ENCODE results near the gene FOXP1. TPM values are rescaled to one million over a fixed set of nuclear protein-coding genes. Genes with fewer than 3 reads are reported as not detected.

Gene FOXP1
- total RNA-seq, 1 donor from 2014 or later, result 31.1 TPM

DNA sequence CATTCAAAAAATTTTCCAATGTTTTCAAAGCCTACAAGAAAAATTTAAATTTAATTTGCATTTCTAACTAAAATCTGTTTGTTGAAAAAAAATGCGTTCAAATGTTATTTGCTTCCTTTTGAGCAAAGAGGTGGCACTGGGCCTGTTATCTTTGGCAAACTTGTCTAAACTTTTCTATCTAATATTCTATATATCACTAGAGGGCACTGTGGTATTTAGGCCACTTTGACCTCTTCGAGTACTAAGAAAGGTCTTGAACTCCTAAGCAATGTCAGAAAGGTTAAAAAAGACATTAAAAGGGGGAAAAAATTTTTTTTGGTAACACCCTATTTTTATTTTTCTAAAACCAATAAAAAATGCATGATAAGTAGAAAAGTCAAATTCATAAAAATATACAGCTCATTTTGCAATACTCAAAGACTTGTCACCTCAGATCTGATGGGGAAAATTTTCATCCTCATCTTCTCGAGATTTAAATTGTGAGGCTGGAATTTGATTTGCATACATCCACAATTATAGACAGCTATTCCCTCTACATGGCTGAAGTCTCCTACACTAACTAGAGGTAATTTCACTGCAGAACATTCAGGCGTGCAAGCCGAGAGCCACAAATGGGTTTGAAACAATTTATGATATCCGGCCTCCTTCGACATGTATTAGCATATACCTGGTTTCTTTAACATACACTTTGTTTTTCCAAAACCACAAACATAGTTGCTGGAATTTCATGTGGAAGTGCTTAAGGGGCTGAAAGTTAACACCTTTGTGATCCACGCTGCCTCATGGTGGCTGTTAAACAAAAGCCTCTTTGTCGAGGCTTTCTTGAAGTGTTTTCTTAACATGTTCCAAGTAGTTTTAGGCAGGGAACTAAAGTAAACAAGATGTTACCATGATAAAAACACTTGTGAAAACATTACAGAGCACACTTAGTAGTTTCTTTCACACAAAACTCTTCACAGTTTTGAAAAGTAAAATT, 576.4 kb downstream of the FOXP1 start:
- Mint-ChIP-seq H3K27me3 (ENCODE audit: unreplicated experiment) (no peaks in the 10 kb centered on the region), H3K27ac (ENCODE audit: unreplicated experiment) (no peak overlapping the region), H3K9me3 (ENCODE audit: unreplicated experiment) (no peaks in the 10 kb centered on the region), H3K36me3 (ENCODE audit: unreplicated experiment) (no peaks in the 10 kb centered on the region), H3K4me3 (ENCODE audit: unreplicated experiment) (no peak overlapping the region), H3K4me1 (ENCODE audit: low read depth, unreplicated experiment) (no peaks in the 10 kb centered on the region)
- no peak for DNase-seq
- TF ChIP-seq, protein P1, sequence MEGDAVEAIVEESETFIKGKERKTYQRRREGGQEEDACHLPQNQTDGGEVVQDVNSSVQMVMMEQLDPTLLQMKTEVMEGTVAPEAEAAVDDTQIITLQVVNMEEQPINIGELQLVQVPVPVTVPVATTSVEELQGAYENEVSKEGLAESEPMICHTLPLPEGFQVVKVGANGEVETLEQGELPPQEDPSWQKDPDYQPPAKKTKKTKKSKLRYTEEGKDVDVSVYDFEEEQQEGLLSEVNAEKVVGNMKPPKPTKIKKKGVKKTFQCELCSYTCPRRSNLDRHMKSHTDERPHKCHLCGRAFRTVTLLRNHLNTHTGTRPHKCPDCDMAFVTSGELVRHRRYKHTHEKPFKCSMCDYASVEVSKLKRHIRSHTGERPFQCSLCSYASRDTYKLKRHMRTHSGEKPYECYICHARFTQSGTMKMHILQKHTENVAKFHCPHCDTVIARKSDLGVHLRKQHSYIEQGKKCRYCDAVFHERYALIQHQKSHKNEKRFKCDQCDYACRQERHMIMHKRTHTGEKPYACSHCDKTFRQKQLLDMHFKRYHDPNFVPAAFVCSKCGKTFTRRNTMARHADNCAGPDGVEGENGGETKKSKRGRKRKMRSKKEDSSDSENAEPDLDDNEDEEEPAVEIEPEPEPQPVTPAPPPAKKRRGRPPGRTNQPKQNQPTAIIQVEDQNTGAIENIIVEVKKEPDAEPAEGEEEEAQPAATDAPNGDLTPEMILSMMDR (IDR thresholded peaks at IDR 0.05; ENCODE audit: partially characterized antibody, unreplicated experiment), result peak; percentile 53

DNA sequence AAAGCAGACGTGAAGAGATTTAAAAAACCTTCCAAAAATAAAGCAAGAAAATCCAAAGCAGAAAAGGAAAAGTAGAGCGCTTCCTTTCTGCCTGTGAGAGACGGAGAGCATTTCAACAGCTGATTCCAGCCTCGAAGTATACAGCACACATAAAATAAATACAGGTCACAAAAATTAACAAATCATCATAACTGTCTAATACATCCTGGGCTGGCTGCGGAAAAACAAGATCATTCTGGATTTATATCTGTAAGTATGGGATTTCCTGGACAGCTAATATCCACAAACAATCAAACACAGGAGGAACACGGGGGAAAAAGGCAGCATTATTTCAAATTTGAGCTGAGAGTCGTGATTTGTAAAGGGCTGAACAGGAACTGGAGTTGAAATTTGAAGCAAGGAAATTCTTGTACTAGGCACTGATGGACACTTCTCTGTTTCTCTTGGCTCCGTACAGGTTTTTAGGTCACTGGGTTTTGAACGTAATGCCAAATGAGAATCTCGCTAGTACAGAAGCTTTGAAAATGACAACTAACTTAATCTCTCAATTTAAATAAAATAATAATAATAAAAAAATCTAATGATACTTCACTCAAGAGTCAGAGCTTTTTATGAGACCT, 577.7 kb downstream of the FOXP1 start:
- H3K36me3 Mint-ChIP-seq (ENCODE audit: unreplicated experiment), result no peaks in the 10 kb centered on the region
- DNase-seq, result no peak
- H3K4me3 Mint-ChIP-seq (ENCODE audit: unreplicated experiment), result no peak overlapping the region
- no peak overlapping the region for H3K27ac Mint-ChIP-seq (ENCODE audit: unreplicated experiment)
- no peaks in the 10 kb centered on the region for H3K27me3 Mint-ChIP-seq (ENCODE audit: unreplicated experiment)
- TF ChIP-seq, protein P1 (IDR thresholded peaks at IDR 0.05; ENCODE audit: partially characterized antibody, unreplicated experiment), result no peak
- no peaks in the 10 kb centered on the region for H3K9me3 Mint-ChIP-seq (ENCODE audit: unreplicated experiment)
- no peaks in the 10 kb centered on the region for H3K4me1 Mint-ChIP-seq (ENCODE audit: low read depth, unreplicated experiment)

DNA sequence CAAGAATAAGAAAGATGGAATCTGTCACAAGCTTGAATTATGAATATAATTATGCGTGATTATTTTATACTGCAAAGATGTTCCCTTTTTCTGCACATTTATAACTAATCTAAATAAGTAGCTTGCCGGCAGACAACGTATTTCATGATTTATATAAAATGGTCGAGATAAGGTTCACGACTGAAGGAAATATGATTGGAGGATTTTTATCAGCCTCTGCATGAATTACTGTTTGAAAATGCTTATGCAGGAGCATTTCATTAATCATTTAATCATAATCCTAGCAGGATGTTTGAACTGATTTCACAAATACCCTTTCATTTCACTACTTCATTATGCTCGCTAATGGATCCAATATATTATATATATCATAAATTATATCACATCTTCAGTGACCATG, 580.0 kb downstream of the FOXP1 start:
- TF ChIP-seq, protein P1 (IDR thresholded peaks at IDR 0.05; ENCODE audit: partially characterized antibody, unreplicated experiment), result no peak
- Mint-ChIP-seq H3K9me3 (ENCODE audit: unreplicated experiment) (no peaks in the 10 kb centered on the region), H3K36me3 (ENCODE audit: unreplicated experiment) (no peaks in the 10 kb centered on the region), H3K4me3 (ENCODE audit: unreplicated experiment) (no peak overlapping the region), H3K4me1 (ENCODE audit: low read depth, unreplicated experiment) (no peaks in the 10 kb centered on the region), H3K27ac (ENCODE audit: unreplicated experiment) (no peak overlapping the region), H3K27me3 (ENCODE audit: unreplicated experiment) (no peaks in the 10 kb centered on the region)
- DNase-seq, result no peak

DNA sequence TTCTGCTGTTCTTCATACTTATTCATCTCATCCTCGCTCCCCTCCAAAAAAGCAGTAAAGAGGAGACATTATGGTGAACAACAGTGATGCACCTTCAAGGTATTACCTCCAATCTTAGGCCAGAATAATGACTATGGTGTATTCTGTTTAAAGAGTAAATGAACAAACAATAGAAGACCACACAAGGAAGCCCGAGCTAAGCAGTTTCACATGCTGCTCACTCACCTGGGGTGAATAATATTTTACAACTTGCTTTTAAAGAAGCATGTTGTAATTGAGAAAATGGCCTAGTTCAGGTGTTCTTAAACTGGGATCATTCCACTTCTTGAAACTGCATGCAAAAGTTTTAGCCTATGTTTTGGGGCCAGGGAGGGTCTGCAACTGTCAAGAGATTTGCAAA, 581.2 kb downstream of the FOXP1 start:
- Mint-ChIP-seq H3K4me1 (ENCODE audit: low read depth, unreplicated experiment) (no peaks in the 10 kb centered on the region), H3K27ac (ENCODE audit: unreplicated experiment) (no peak overlapping the region), H3K27me3 (ENCODE audit: unreplicated experiment) (peaks cover 2% of the 10 kb centered on the region), H3K4me3 (ENCODE audit: unreplicated experiment) (no peak overlapping the region), H3K9me3 (ENCODE audit: unreplicated experiment) (no peaks in the 10 kb centered on the region), H3K36me3 (ENCODE audit: unreplicated experiment) (no peaks in the 10 kb centered on the region)
- TF ChIP-seq, protein P1 (IDR thresholded peaks at IDR 0.05; ENCODE audit: partially characterized antibody, unreplicated experiment), result no peak
- no peak for DNase-seq

Data from glutamatergic neuron (in vitro differentiated cells).